NCI-H1092 treated with DMSO at 0.1 percent for 48 hours (cell line): Measurements from ENCODE around the gene AP5Z1.
"Not testable (repeated sequence)": the region's sequence is repeated elsewhere in the genome, so short reads cannot be mapped to it uniquely, and the experiment has no call there.

Source experiments
- DNase-seq: peaks from one replicate; lab custom pipeline; 2025; lab: John Stamatoyannopoulos, UW

The AP5Z1 gene

GRCh38 chr7:4788627-4789189 is 13.3 kb downstream of the AP5Z1 start:
- DNase-seq, result no peak

DNA sequence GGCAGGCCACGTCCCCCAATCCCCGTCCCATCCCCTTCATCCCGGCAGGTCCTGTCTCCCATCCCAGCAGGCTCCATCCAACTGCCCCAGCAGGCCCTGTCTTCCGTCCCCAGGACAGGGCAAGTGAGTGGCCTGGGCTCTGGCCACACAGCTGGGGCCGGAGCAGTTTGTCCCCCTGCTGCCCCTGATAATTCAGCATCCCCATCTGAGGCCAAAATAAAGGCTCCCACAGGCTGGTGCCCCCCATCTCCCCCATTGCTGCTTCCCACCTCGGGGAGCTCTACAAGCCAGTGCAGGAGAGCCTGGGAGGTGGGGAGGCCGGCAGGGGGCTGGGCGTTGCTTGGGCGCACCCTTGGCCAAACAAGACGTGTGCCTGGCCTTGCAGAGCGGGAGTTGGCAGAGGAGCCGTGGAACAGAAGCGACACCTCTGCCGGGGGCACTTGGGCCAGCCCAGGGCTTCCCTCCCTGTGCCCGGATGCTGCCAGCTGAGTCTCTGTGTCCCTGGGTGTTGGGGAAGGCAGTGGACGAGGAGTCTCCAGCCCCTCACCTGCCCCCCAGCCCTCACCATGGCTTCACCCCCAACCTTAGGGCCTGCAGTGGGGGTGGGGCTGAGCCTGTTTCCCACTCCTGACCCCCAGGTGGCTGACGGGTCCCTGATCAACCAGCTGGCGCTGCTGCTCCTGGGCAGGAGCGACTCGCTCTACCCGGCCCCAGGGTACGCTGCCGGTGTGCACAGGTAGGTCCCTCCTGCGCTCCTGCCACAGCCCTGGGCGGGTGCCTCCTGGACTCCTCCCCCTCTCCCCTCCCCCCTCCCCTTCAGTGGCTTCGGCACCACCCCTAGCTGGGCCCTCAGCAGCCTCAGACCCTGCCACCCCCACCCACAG is 14.0 kb downstream of the AP5Z1 start:
- DNase-seq, result no peak

DNA sequence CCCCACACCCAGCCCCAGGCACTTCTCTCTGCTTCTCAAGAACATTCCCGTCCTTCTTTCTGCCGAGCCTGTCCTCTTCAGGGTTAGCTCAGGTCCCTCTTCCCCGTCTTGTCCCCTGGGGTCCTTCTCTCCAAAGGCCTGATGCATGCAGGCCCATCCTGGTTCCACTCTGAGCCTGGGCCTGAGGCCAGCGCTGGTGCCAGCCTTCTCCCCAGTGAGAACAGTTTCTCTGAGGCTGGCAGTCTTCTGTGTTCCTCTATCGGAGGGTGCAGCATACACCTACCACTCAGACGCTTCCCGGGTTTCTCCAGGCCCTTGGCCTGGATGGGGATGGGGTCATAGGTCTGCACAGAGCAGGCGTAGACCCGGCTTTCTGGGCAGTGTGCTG is 14.6 kb downstream of the AP5Z1 start:
- no peak for DNase-seq

DNA sequence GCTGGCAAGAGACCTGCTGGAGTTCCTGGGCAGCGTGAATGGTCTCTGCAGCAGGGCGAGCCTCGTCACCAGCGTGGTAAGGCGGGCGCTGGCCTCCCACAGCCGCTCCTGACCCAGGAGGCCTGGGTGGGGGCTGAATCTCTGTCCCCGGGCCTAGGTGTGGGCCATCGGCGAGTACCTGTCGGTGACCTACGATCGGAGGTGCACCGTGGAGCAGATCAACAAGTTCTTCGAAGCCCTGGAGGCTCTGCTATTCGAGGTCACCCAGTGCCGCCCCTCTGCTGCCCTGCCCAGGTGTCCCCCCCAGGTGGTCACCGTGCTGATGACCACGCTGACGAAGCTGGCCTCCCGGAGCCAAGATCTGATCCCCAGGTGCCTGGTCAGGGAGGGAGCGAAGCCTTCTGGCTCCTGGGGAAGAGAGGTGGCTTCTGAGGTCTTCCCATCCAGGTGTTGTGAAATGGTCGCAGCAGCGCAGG is 15.1 kb downstream of the AP5Z1 start:
- no peak for DNase-seq

GRCh38 chr7:4791101-4791737 is 15.8 kb downstream of the AP5Z1 start:
- no peak for DNase-seq

DNA sequence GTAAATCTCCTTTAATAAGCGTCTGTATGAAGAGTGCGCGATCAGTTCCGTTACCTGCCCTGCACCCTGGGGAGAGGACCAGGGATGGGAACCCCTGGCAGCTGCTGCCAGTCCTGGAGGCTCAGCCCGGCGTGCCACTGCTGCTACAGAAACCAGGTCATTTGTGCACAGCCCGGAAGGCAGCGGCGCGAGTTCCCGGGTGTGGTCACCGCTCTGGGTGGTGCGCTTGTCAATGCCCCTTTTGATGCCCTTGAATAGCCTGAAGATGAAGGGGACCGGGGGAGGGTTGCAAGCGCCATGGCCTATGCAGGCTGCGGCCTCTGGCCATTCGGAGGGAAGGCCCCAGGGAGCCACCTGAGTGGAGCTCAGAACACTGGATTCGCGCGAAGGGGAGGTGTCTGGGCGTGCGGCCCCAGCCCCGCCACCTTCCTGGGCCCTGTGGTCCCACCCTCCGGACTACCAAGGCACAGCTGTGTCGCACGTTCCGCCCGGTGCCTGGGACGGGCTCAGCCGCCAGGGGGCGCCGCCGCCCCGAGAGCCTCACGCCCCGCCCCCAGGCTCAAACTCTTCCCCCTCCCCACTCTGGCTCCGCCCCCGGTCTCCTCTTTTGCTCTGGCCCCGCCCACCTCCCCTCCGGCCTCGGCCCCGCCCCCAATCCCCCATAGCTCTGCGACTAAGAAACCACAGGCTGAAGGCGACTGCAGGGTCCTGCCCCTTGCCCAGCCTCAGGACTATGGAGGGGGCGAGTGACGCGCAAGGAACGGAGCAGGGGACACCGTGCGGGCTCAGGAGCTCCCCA is 16.5 kb downstream of the AP5Z1 start:
- no peak for DNase-seq

DNA sequence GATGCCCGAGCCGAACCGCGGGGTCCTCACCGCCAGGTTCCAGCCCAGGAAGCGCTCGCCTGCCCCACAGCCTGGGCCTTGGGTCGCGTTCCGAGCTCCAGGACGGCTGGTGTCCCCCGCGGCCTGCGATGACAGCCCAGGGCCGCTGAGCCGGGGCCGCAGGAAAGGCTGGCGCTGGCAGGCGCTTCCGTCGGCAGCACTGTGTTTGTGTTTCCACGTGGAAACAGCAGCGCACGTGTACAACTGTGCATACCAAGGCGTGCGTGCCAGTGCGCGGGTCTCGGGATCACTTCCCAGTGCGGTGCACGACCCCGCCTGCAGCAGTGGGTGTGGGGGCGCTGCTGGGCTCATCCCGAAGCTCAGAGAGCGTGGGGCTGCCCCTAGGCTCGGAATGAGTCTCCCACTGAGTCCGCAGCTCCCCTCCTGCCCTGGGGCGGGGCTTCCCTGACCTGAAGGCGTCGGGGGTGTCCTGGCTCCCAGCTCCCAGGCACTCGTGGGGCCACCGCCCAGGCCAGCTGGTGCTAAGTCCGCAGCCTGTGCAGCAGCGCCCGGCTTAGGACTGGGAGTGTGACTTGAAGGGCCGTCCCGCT is 17.2 kb downstream of the AP5Z1 start:
- no peak for DNase-seq

DNA sequence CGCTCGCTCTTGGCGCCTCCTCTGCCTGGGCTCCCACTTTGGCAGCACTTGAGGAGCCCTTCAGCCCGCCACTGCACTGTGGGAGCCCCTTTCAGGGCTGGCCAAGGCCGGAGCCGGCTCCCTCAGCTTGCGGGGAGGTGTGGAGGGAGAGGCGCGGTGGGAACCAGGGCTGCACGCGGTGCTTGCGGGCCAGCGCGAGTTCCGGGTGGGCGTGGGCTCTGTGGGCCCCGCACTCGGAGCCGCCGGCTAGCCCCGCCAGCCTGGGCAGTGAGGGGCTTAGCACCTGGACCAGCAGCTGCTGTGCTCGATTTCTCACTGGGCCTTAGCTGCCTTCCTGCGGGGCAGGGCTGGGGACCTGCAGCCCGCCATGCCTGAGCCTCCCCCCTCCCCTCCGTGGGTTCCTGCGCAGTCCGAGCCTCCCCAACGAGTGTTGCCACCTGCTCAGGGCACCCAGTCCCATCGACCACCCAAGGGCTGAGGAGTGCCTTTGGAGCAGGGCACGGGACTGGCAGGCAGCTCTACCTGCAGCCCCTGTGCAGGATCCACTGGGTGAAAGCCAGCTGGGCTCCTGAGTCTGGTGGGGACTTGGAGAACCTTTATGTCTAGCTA is 18.1 kb downstream of the AP5Z1 start:
- DNase-seq, result not testable (repeated sequence)

GRCh38 chr7:4794171-4794570 is 18.7 kb downstream of the AP5Z1 start:
- not testable (repeated sequence) for DNase-seq

DNA sequence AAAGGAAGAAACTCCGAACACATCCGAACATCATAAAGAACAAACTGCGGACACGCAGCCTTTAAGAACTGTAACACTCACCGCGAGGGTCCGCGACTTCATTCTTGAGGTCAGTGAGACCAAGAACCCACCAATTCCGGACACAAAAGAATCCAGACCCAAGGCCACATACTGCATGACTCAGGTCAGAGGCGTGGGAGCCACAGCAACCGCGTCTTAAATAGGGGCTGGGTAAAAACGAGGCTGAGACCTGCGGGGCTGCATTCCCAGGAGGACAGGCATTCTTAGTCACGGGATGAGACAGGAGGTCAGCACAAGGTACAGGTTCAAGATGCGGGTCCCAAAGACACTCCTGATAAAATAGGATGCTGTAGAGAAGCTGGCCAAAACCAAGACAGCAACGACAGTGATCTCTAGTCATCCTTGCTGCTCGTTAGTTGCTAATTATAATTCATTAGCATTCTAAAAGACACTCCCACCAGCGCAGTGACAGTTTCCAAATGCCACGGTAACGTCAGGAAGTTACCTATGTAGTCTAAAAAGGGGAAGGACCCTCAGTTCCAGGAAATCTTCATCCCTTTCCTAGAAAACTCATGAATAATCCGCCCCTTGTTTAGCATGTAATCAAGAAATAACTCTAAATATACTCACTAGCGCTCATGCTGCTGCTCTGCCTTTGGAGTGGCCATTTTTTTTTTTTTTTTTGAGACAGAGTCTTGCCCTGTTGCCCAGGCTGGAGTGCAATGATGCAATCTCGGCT is 19.3 kb downstream of the AP5Z1 start:
- DNase-seq, result no peak

GRCh38 chr7:4796453-4796852 is 21.0 kb downstream of the AP5Z1 start:
- no peak for DNase-seq

- peak; percentile 63 for DNase-seq
Observed at GRCh38 chr7:4797858-4798705, 22.7 kb downstream of the AP5Z1 start.

DNA sequence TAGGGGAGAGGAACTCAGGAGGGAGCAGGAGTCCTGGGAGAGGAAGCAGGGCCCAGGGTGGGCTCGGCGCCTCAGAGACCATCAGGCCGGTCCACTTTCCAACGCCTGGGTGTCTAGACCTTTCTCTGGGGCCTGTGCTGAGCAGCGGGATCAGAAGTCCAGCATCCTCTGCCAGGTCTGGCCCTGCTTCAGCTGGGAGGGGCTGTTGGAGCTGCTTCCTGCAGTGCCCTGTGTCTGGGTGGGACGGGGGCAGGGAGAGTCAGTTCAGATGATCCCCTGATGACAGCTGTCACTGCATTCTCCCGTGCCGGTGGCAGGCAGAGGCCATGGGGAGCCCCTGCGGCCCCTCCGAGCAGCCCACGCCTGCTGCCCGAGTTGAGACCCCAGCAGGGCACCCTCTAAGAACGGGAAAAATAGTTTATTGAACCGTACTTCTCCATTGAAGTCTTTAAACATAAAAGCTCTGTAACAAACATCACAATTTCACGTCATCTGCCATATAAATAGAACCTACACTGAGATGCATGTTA is 23.3 kb downstream of the AP5Z1 start:
- DNase-seq, result no peak

DNA sequence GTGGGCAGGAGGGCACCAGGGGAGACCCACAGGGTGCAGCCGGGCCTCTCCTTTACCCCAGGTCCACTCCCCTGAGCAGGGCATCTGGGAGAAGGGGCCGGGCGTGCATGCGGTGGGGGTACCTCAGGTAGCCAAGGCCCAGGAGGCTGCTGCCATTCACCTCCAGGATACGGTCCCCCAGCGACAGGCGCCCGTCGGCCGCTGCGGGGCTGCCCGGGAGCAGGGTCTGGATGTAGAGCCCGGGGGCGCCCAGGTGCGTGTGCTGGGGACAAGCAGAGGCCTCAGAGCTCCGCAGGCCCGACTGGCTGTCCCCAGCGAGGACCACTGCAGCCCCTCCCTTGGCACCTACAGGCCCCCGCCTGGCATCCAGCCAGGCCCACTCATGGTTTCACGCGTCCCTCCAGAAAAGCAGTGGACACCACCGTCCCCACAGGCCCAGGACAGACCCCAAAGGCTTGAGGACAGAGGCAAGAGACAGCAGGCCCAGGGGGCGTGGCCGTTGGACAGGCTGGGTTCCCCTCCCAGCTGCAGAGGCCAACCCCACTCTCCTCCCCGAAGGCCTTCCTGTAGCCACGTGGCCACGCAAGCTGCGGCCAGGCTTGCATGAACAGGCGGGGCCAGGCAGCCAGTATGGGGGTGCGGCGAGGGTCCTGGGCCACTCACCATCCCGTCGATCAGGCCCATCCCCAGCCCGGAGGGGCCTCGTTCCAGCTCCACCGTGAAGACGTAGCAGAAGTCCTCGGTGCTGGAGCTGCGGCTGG is 24.3 kb downstream of the AP5Z1 start:
- DNase-seq, result no peak

- no peak for DNase-seq
Observed at GRCh38 chr7:4800487-4800886, 25.1 kb downstream of the AP5Z1 start.

GRCh38 chr7:4800926-4801838 is 25.8 kb downstream of the AP5Z1 start:
- DNase-seq, result no peak

DNA sequence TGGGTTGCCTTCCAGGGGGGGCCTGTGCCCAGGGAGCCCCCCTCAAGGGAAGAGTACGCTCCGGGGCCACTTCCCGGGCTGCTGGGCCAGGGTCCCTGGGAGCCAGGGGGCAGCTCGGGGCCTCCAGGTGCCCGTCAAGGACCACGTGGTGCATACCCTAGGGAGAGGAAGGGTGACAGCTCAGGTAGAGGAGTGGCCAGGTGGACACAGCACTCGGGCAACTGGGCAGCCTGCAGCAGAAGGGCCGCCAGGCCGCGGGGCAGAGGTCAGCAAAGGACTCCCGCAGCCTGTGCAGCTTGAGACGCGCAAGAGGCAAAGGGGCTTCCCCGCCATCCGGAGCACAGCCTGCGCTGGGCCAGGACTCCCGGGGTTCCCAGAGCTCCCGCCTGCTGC is 26.4 kb downstream of the AP5Z1 start:
- no peak for DNase-seq

DNA sequence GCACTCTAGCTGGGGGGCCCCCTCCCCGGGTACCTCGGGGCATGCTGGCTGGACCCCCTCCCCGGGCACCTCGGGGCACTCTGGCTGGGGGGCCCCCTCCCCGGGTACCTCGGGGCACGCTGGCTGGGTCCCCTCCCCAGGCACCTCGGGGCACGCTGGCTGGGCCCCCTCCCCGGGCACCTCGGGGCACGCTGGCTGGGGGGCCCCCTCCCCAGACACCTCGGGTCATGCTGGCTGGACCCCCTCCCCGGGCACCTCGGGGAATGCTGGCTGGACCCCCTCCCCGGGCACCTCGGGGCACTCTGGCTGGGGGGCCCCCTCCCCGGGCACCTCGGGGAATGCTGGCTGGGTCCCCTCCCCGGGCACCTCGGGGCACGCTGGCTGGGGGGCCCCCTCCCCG is 27.2 kb downstream of the AP5Z1 start:
- DNase-seq, result not testable (repeated sequence)
